OCI-LY1 (cell line): ENCODE data around the gene RPS6KL1.

Source experiments
- H2AFZ ChIP-seq: fragments of 200-600 bp; sonication (generic), shearing (Covaris generic); 2 replicates; pipeline ENCODE4 v1.6.0; 2014; ENCODE audit warnings: antibody characterized with exemption, mild to moderate bottlenecking, low read length
- H3F3A ChIP-seq: fragments of 200-600 bp; sonication (generic), shearing (Covaris generic); 2 replicates; pipeline ENCODE4 v1.6.0; 2014; ENCODE audit warnings: mild to moderate bottlenecking, antibody characterized with exemption, low read length, moderate library complexity; ENCODE audit not compliant: insufficient read depth
- H3K27ac ChIP-seq: fragments of 200-600 bp; sonication (generic); 2 replicates; pipeline ENCODE4 v1.5.1; 2014; ENCODE audit warnings: low read length, mixed run types, mild to moderate bottlenecking, low read depth; ENCODE audit not compliant: poor library complexity, severe bottlenecking
- H3K27me3 ChIP-seq: fragments of 200-600 bp; sonication (generic); 2 replicates; pipeline ENCODE4 v1.6.0; 2014; ENCODE audit warnings: antibody characterized with exemption, mild to moderate bottlenecking, low read length, moderate library complexity; ENCODE audit not compliant: insufficient read depth
- H3K36me3 ChIP-seq: fragments of 200-600 bp; sonication (generic); 2 replicates; pipeline ENCODE4 v1.6.1; 2014; ENCODE audit warnings: mild to moderate bottlenecking, antibody characterized with exemption, low read length, moderate library complexity, mixed read lengths; ENCODE audit not compliant: insufficient read depth
- H3K4me1 ChIP-seq: fragments of 200-600 bp; sonication (generic); 2 replicates; pipeline ENCODE4 v1.5.1; 2014; ENCODE audit warnings: mild to moderate bottlenecking, low read length, moderate library complexity; ENCODE audit not compliant: insufficient read depth, severe bottlenecking
- H3K4me2 ChIP-seq: fragments of 200-600 bp; sonication (generic), shearing (Covaris generic); 2 replicates; pipeline ENCODE4 v1.6.1; 2014; ENCODE audit warnings: low read length
- H3K4me3 ChIP-seq: fragments of 200-600 bp; sonication (generic); 2 replicates; pipeline ENCODE4 v1.5.1; 2014; ENCODE audit warnings: low read length, low read depth, mild to moderate bottlenecking, mixed read lengths; ENCODE audit not compliant: poor library complexity, severe bottlenecking
- H3K79me2 ChIP-seq: fragments of 200-600 bp; shearing (Covaris generic); 2 replicates; pipeline ENCODE4 v1.6.1; 2016; ENCODE audit warnings: mixed run types, low read length, mixed read lengths; ENCODE audit not compliant: insufficient read depth
- H3K9ac ChIP-seq: fragments of 200-600 bp; sonication (generic), shearing (Covaris generic); 2 replicates; pipeline ENCODE4 v1.6.1; 2014; ENCODE audit warnings: mild to moderate bottlenecking, low read length, mixed read lengths
- H3K9me2 ChIP-seq: fragments of 200-600 bp; sonication (generic), shearing (Covaris generic); 2 replicates; pipeline ENCODE4 v1.6.1; 2014; ENCODE audit warnings: low read depth, mild to moderate bottlenecking, low read length, mixed read lengths
- H3K9me3 ChIP-seq: fragments of 200-600 bp; shearing (Covaris generic); 2 replicates; pipeline ENCODE4 v1.6.1; 2014; ENCODE audit warnings: low read length, mixed read lengths
- H4K20me1 ChIP-seq: fragments of 200-600 bp; sonication (generic), shearing (Covaris generic); 2 replicates; pipeline ENCODE4 v1.6.0; 2016; ENCODE audit warnings: mild to moderate bottlenecking, low read length; ENCODE audit not compliant: insufficient read depth
- CTCF ChIP-seq: fragments of 200-600 bp; sonication (generic), shearing (Covaris generic); IDR thresholded peaks from 2 replicates; pipeline ENCODE4 v1.5.1; 2017; ENCODE audit warnings: mild to moderate bottlenecking, antibody characterized with exemption, low read length, moderate library complexity, mixed read lengths
- EZH2 ChIP-seq: fragments of 200-600 bp; sonication (generic), shearing (Covaris generic); IDR thresholded peaks from 2 replicates; pipeline ENCODE4 v1.8.0; 2017; ENCODE audit warnings: borderline replicate concordance, mixed run types, mild to moderate bottlenecking, antibody characterized with exemption, low read length, moderate library complexity, mixed read lengths

Gene RPS6KL1

DNA sequence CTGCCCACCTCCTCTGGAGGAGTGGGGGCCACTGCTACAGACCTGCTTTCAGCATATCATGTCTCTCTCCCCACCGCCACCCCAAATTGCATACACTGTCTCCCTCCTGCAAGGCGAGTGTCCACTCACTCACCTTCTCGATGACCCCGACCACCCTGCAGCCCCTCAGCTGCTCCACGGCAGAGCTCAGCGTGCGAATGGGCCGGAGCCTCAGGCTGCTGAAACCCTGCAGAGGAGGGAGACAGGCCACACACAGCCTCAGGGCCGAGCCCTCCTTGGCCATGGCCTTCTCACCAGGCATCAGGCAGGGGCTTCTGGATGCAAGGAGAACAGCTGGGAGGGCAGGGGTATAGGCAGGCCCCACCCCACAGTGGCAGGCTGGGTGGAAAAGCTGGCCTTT is 4.7 kb downstream of the RPS6KL1 start:
- Histone ChIP-seq H3F3A (no peaks in the 10 kb centered on the region), H3K27ac (no peak overlapping the region), H4K20me1 (no peaks in the 10 kb centered on the region), H3K79me2 (no peaks in the 10 kb centered on the region), H3K4me2 (no peak overlapping the region), H3K36me3 (no peaks in the 10 kb centered on the region), H3K4me3 (no peak overlapping the region), H3K27me3 (no peaks in the 10 kb centered on the region; the same call in 1 of the 2 replicates), H2AFZ (no peak overlapping the region), H3K4me1 (peaks cover 8% of the 10 kb centered on the region), H3K9me3 (no peaks in the 10 kb centered on the region), H3K9ac (no peak overlapping the region), H3K9me2 (no peaks in the 10 kb centered on the region)
- TF ChIP-seq CTCF: no peak
- no peak for TF ChIP-seq EZH2

- H3K79me2 ChIP-seq: no peaks in the 10 kb centered on the region
- no peaks in the 10 kb centered on the region for H3F3A ChIP-seq
- H3K4me1 ChIP-seq: peaks cover 5% of the 10 kb centered on the region
- H3K9me2 ChIP-seq: no peaks in the 10 kb centered on the region
- H2AFZ ChIP-seq: no peak overlapping the region
- H3K4me2 ChIP-seq: no peak overlapping the region
- no peaks in the 10 kb centered on the region for H4K20me1 ChIP-seq
- no peaks in the 10 kb centered on the region; the same call in 1 of the 2 replicates for H3K27me3 ChIP-seq
- no peak overlapping the region for H3K27ac ChIP-seq
- H3K9me3 ChIP-seq: no peaks in the 10 kb centered on the region
- H3K4me3 ChIP-seq: no peak overlapping the region
- TF ChIP-seq CTCF (no peak), EZH2 (no peak)
- no peak overlapping the region for H3K9ac ChIP-seq
- H3K36me3 ChIP-seq: no peaks in the 10 kb centered on the region
These were observed 5.4 kb downstream of the RPS6KL1 start for GRCh38 chr14:74917646-74918081.

- no peaks in the 10 kb centered on the region for H3K4me1 ChIP-seq
- H3K36me3 ChIP-seq: no peaks in the 10 kb centered on the region
- H3K4me3 ChIP-seq: no peak overlapping the region
- no peaks in the 10 kb centered on the region for H3F3A ChIP-seq
- TF ChIP-seq EZH2: no peak
- TF ChIP-seq CTCF: no peak
- no peak overlapping the region for H3K4me2 ChIP-seq
- no peaks in the 10 kb centered on the region for H3K9me3 ChIP-seq
- no peaks in the 10 kb centered on the region for H4K20me1 ChIP-seq
- H3K9me2 ChIP-seq: no peaks in the 10 kb centered on the region
- no peak overlapping the region for H2AFZ ChIP-seq
- no peak overlapping the region for H3K27ac ChIP-seq
- H3K9ac ChIP-seq: no peak overlapping the region
- no peaks in the 10 kb centered on the region; the same call in 1 of the 2 replicates for H3K27me3 ChIP-seq
- H3K79me2 ChIP-seq: no peaks in the 10 kb centered on the region
These were observed 5.9 kb downstream of the RPS6KL1 start for GRCh38 chr14:74917178-74917543.
